CD4-positive, alpha-beta T cell treated with Interleukin-15 for 1 hour (primary cell): Measurements from ENCODE around the gene RTN4RL2.

Source experiments
- DNase-seq: peaks from one replicate; pipeline ENCODE4 v3.0.0-alpha.2; 2020

The RTN4RL2 gene

GRCh38 chr11:57463671-57464538, 3.6 kb downstream of the RTN4RL2 start:
- DNase-seq, result no peak

- DNase-seq, result no peak
Measured at GRCh38 chr11:57464539-57465181, 4.3 kb downstream of the RTN4RL2 start.

GRCh38 chr11:57466680-57467079, 6.4 kb downstream of the RTN4RL2 start:
- no peak for DNase-seq

DNA sequence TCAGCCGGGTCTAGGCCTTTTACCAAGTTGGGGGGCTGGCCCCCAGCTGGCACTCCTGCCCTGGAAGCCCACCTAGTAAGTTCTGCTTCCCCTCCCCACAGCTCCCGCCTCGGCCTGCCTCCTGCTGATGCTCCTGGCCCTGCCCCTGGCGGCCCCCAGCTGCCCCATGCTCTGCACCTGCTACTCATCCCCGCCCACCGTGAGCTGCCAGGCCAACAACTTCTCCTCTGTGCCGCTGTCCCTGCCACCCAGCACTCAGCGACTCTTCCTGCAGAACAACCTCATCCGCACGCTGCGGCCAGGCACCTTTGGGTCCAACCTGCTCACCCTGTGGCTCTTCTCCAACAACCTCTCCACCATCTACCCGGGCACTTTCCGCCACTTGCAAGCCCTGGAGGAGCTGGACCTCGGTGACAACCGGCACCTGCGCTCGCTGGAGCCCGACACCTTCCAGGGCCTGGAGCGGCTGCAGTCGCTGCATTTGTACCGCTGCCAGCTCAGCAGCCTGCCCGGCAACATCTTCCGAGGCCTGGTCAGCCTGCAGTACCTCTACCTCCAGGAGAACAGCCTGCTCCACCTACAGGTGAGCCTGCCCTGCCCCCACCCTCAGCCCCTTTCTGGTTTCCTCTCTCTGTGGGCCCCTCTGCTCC, 7.3 kb downstream of the RTN4RL2 start:
- no peak for DNase-seq

DNA sequence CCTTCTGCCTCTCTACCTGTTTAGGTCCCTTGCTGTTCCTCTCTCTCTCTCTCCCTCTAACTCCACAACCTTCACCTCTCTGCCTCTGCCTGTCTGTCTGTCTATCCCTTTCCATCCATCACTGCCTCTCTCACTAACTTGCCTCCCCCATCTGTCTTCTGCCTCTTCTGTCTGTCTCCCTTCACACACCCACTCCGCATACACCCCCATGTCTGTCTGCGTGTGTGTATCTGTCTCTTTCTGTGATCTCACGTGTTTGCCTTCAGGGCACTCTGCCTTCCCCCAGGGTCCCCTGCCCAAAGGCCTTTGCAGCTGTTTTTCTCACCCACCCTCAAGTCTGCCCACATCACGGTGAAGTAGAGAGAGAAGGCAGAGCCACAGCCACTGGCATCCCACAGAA, 7.9 kb downstream of the RTN4RL2 start:
- no peak for DNase-seq

GRCh38 chr11:57469268-57469667, 8.9 kb downstream of the RTN4RL2 start:
- no peak for DNase-seq

GRCh38 chr11:57471496-57471895, 11.2 kb downstream of the RTN4RL2 start:
- DNase-seq, result no peak

DNA sequence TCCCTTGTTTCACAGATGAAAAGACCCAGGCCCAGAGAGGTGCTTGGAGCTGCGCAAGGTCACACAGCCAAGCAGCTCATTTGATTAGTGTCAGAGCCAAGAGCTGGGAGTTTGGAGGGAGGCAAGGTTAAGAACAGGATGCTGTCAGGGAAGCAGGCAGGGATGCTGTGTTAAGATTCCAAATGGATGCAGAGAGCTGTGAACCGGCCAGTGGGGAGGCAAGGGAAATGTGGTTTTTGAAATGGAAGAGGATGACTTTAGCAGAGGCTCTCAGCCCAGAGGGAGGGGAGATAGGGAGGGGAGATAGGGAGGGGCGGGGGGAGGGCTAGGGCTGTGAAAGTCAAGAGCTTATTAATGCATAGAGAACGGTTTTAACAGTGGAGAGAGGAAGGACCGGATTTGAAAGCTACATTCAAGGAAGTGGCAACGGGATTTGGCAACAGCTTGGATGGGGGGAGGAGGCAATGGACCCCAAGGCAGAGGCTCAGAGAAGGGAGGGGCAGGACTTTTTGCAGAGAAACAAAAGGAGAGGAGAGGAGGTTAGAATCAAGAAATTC, 13.0 kb downstream of the RTN4RL2 start:
- no peak for DNase-seq

DNA sequence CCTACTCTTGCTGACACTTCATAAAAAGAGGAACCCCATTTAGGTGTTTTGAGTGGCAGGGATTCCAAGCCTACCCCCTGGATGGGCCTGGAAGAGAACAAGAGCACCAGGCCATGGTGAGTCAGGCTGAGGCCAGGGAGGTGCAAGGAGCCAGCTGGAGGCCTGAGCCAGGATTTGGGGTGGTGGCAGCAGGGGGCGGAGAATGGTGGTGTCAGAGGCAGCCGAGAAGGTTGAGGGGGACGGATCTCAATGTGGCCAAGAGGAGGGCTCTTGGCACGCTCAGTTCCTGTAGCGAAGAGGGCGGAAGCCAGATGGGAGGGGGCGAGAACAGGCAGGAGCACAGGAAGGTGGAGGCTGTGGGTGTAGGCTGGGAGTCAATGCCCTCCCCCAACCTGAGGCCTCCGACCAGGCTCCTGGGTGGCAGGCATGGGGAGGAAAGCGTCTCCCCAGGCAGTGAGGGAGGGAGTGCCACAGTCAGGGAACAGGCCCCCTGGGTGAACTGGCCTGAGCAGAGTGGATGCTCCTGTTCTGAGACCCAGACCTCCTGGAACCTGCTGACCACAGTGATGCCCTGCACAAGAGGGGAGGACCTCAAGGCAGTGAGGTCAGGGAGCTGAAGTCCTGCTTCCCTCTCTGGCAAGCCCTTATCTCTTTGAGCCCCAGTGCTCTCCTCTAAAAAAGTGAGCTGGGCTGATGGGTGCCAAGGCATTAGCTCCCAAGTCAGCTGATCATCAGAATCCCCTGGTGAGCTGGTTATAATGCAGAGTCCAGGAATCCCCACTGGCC, 13.9 kb downstream of the RTN4RL2 start:
- DNase-seq, result peak; percentile 45

- no peak for DNase-seq
Measured at GRCh38 chr11:57474803-57475115, 14.4 kb downstream of the RTN4RL2 start.

DNA sequence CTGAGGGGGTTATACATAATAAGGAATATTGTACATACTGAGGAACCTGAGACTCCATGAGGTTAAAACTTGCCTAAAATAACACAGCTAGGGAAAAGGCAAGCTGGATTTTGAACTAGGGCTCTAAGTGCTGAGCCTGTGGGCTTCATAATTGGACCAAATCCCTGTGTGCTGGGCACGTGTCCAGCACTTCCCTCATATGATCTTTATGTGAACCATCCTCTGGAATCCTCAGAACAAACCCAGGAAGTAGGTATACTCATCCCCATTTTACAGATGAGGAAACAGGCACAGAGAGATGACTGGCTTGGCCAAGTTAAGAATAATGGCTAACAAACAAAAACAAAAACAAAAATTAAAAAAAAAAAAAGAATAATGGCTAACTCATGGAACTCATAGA, 14.9 kb downstream of the RTN4RL2 start:
- DNase-seq, result no peak

- DNase-seq, result no peak
Measured at GRCh38 chr11:57475671-57476046, 15.3 kb downstream of the RTN4RL2 start.

- no peak for DNase-seq
Measured at GRCh38 chr11:57476047-57476756, 15.9 kb downstream of the RTN4RL2 start.

DNA sequence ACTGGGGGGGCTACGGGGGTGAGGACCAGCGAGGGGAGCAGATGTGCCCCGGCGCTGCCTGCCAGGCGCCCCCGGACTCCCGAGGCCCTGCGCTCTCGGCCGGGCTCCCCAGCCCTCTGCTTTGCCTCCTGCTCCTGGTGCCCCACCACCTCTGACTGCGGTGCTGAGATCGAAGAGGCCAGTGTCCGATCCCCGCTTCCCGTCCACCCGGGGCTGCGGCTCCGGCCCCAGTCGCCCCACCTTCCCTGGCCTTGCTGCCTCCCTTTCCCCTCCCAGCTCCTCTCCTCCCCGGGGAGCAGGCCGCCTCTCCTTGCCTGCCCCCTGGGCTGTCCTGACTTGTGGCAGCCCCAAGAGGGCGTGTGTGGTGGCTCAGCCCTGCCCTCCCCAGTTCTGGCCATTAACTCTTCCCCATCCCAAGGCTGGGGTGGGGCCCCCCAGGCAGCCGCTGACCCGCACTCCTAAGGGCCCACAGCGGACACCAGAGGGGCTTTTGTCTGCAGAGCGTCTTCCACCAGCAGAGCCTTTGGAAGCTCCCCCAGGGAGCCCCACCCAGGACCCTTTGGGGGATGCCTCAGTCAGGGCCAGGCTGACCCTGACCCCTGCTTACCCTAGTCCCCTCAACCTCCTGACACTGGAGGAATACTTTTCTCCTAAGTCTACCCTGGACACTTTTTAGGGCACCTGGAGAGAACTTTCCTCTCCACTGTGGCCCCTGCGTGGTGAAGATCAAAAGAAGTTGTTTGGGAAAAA, 16.6 kb downstream of the RTN4RL2 start:
- no peak for DNase-seq

GRCh38 chr11:57477507-57478189, 17.3 kb downstream of the RTN4RL2 start:
- no peak for DNase-seq

DNA sequence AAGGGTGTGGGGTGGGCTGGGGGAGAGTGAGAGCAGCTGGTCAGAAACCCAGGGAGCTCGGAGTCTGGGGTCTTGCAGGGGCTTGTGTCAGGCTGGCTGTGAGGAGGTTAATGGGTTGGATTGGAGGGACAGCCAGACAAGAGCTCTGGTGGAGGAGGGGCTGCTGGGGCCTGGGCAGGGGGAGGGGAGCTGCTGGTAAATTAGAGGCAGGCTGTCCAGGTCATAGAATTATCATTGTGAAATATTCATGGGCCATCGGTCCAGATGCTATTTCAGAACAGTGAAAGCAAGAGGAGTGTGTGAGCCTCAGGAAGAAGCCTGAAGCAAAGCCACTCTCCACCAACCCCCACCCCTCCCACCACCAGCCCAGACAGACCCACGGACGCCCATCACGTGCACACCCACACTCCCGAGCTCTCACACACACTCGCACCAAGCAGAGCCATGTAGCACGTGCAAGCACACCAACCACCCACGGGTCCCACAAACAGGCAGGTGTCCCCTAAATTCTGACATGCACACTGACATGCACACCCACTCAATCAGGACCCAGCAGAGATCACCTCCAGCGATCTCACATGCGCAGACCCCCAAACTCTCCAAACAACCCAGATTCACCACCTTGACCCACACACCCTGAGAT, 18.8 kb downstream of the RTN4RL2 start:
- DNase-seq, result no peak

DNA sequence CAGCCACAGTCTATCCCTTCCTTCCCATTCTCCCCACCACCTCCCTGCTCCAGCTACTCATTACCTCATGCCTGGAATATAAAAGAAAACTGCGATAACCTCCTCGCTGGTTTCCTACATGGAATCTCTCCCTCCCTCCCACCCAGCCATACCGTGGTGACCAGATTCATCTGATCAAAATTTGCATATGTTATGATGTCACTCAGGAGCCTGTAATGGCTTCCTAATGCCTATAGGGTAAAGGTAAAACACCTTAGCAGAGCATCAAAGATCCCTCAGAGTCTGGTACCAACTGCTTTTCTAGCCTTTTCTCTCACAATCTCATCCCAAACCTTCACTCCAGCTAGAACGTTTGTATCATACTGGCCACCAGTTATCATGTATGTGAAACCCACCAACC, 19.6 kb downstream of the RTN4RL2 start:
- DNase-seq, result no peak

GRCh38 chr11:57480409-57481137, 20.2 kb downstream of the RTN4RL2 start:
- peak; percentile 63 for DNase-seq

DNA sequence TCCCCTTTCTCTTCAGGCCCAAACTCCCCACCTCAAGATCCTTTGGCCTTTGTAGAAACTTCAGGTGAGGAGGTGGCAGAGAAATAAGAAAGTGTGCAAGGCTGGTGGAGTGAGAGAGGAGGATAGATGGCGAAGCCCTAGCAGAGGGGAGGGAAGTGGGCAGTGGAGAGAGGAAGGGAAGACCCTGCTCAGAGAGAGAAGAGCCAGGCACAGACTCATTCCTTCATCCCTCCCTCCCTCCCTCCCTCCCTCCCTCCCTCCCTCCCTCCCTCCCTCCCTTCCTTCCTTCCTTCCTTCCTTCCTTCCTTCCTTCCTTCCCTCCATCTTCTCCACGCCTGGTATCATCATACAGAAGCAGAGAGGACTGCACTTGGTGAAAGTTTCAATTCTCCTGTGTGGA, 21.0 kb downstream of the RTN4RL2 start:
- no peak for DNase-seq
